Measurements from ENCODE around the gene INPP5B. TPM values are rescaled to one million over a fixed set of nuclear protein-coding genes. Genes with fewer than 3 reads are reported as not detected.

Gene INPP5B
- total and polyA plus RNA-seq, 2 of the 13 experiments (the other 11 are each of a cell fraction or from before 2014, with no cell fraction given), result 9.0 to 9.8 TPM

- TF ChIP-seq, protein P1, sequence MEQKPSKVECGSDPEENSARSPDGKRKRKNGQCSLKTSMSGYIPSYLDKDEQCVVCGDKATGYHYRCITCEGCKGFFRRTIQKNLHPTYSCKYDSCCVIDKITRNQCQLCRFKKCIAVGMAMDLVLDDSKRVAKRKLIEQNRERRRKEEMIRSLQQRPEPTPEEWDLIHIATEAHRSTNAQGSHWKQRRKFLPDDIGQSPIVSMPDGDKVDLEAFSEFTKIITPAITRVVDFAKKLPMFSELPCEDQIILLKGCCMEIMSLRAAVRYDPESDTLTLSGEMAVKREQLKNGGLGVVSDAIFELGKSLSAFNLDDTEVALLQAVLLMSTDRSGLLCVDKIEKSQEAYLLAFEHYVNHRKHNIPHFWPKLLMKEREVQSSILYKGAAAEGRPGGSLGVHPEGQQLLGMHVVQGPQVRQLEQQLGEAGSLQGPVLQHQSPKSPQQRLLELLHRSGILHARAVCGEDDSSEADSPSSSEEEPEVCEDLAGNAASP (CRISPR knock-in tag; IDR thresholded peaks at IDR 0.05; ENCODE audit: borderline replicate concordance), result no peak
- no peak for TF ChIP-seq ZNF7 (CRISPR knock-in tag; IDR thresholded peaks at IDR 0.05)
- TF ChIP-seq, protein P2, sequence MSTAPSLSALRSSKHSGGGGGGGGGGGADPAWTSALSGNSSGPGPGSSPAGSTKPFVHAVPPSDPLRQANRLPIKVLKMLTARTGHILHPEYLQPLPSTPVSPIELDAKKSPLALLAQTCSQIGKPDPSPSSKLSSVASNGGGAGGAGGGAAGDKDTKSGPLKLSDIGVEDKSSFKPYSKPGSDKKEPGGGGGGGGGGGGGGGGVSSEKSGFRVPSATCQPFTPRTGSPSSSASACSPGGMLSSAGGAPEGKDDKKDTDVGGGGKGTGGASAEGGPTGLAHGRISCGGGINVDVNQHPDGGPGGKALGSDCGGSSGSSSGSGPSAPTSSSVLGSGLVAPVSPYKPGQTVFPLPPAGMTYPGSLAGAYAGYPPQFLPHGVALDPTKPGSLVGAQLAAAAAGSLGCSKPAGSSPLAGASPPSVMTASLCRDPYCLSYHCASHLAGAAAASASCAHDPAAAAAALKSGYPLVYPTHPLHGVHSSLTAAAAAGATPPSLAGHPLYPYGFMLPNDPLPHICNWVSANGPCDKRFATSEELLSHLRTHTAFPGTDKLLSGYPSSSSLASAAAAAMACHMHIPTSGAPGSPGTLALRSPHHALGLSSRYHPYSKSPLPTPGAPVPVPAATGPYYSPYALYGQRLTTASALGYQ (CRISPR knock-in tag; IDR thresholded peaks at IDR 0.05), result no peak
- no peak; the same call in 1 of the 2 replicates for TF ChIP-seq PAXIP1 (CRISPR knock-in tag; conservative IDR thresholded peaks at IDR 0.05)
- no peak for TF ChIP-seq ZNF160 (CRISPR knock-in tag; IDR thresholded peaks at IDR 0.05)
- TF ChIP-seq HOMEZ (CRISPR knock-in tag; IDR thresholded peaks at IDR 0.05; ENCODE audit: low read depth), result no peak
- peak; percentile 42 for TF ChIP-seq SALL1 (CRISPR knock-in tag; IDR thresholded peaks at IDR 0.05)
- TF ChIP-seq KDM2A (CRISPR knock-in tag; IDR thresholded peaks at IDR 0.05; ENCODE audit: borderline replicate concordance, low read depth), result peak; percentile 40; the same call in 1 of the 2 replicates
- TF ChIP-seq ATF7-NPFF (CRISPR knock-in tag; IDR thresholded peaks at IDR 0.05; ENCODE audit: low read depth), result no peak
- TF ChIP-seq, protein P3, sequence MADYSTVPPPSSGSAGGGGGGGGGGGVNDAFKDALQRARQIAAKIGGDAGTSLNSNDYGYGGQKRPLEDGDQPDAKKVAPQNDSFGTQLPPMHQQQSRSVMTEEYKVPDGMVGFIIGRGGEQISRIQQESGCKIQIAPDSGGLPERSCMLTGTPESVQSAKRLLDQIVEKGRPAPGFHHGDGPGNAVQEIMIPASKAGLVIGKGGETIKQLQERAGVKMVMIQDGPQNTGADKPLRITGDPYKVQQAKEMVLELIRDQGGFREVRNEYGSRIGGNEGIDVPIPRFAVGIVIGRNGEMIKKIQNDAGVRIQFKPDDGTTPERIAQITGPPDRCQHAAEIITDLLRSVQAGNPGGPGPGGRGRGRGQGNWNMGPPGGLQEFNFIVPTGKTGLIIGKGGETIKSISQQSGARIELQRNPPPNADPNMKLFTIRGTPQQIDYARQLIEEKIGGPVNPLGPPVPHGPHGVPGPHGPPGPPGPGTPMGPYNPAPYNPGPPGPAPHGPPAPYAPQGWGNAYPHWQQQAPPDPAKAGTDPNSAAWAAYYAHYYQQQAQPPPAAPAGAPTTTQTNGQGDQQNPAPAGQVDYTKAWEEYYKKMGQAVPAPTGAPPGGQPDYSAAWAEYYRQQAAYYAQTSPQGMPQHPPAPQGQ (CRISPR knock-in tag; IDR thresholded peaks at IDR 0.05; ENCODE audit: borderline replicate concordance), result no peak
- TF ChIP-seq MTF2 (CRISPR knock-in tag; IDR thresholded peaks at IDR 0.05; ENCODE audit: borderline replicate concordance), result no peak
- no peak for TF ChIP-seq AKAP8 (CRISPR knock-in tag; IDR thresholded peaks at IDR 0.05)
- TF ChIP-seq ZMAT3 (CRISPR knock-in tag; conservative IDR thresholded peaks at IDR 0.05), result no peak
- TF ChIP-seq KDM1A (CRISPR knock-in tag; IDR thresholded peaks at IDR 0.05), result peak; percentile 70; the same call in 1 of the 2 replicates
- peak; percentile 39; the same call in 1 of the 2 replicates for TF ChIP-seq RFX5 (IDR thresholded peaks at IDR 0.05; ENCODE audit: low read depth, low read length)
- TF ChIP-seq MLLT10 (CRISPR knock-in tag; IDR thresholded peaks at IDR 0.05), result no peak
- TF ChIP-seq ZNF768 (CRISPR knock-in tag; IDR thresholded peaks at IDR 0.05), result peak; percentile 100
- TF ChIP-seq MIER2 (CRISPR knock-in tag; IDR thresholded peaks at IDR 0.05), result no peak
These were observed 15.3 kb downstream of the INPP5B start (continued) for GRCh38 chr1:37931361-37932158.
